ENCODE measurements around the gene SKOR1. TPM values are rescaled to one million over a fixed set of nuclear protein-coding genes. Genes with fewer than 3 reads are reported as not detected.

The SKOR1 gene
- total RNA-seq, 1 donor from 2014 or later, result 0.22 TPM

DNA sequence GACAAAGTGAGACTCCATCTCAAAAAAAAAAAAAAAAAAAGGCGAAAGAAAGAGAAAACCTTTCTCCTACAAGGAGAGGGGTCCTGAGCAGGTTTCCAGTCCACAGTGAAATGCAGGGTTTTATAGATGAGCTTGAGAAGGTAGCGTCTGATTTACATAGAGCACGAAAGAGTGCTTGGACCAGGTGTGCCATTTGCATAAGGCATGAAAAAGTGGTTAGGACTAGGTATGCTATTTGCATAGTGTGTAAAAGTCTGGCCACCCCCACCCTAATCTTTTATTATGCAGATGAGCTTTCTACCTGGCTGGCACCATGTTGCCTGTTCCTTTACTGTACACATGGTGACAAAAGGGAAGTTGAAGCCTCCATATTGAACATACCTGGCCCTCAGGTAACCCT is 28.1 kb downstream of the SKOR1 start:
- no peak overlapping the region for H3K4me3 ChIP-seq
- no peaks in the 10 kb centered on the region for H3K36me3 ChIP-seq
- DNase-seq, result no peak
- no peaks in the 10 kb centered on the region for H3K9me3 ChIP-seq (replicated peaks)
- intact Hi-C loops (cut with micrococcal nuclease), result no loop called here
- H3K27ac ChIP-seq (replicated peaks), result no peak overlapping the region
- TF ChIP-seq CTCF (IDR thresholded peaks at IDR 0.05; ENCODE audit: borderline replicate concordance), result no peak
- no peaks in the 10 kb centered on the region for H3K4me1 ChIP-seq
- no peaks in the 10 kb centered on the region for H3K27me3 ChIP-seq (ENCODE audit: low read depth)

- H3K4me3 ChIP-seq, result no peak overlapping the region
- TF ChIP-seq CTCF (IDR thresholded peaks at IDR 0.05; ENCODE audit: borderline replicate concordance), result no peak
- H3K9me3 ChIP-seq (replicated peaks), result no peaks in the 10 kb centered on the region
- no peaks in the 10 kb centered on the region for H3K27me3 ChIP-seq (ENCODE audit: low read depth)
- H3K27ac ChIP-seq (replicated peaks), result no peak overlapping the region
- DNase-seq, result no peak
- intact Hi-C loops (cut with micrococcal nuclease), result no loop called here
- H3K36me3 ChIP-seq, result no peaks in the 10 kb centered on the region
- H3K4me1 ChIP-seq, result no peaks in the 10 kb centered on the region
Measured at GRCh38 chr15:67854358-67854757, 29.0 kb downstream of the SKOR1 start.

- Histone ChIP-seq H3K4me3 (no peak overlapping the region), H3K36me3 (no peaks in the 10 kb centered on the region), H3K27me3 (ENCODE audit: low read depth) (no peaks in the 10 kb centered on the region), H3K9me3 (replicated peaks) (no peaks in the 10 kb centered on the region), H3K27ac (replicated peaks) (no peak overlapping the region), H3K4me1 (no peaks in the 10 kb centered on the region)
- no peak for TF ChIP-seq CTCF (IDR thresholded peaks at IDR 0.05; ENCODE audit: borderline replicate concordance)
- intact Hi-C loops (cut with micrococcal nuclease), result no loop called here
- DNase-seq, result no peak
Measured at GRCh38 chr15:67855842-67856241, 30.5 kb downstream of the SKOR1 start.

GRCh38 chr15:67857220-67857619 is 31.9 kb downstream of the SKOR1 start:
- Histone ChIP-seq H3K27me3 (ENCODE audit: low read depth) (no peaks in the 10 kb centered on the region), H3K27ac (replicated peaks) (no peak overlapping the region), H3K4me3 (no peak overlapping the region), H3K4me1 (no peaks in the 10 kb centered on the region), H3K36me3 (no peaks in the 10 kb centered on the region), H3K9me3 (replicated peaks) (no peaks in the 10 kb centered on the region)
- intact Hi-C loops (cut with micrococcal nuclease), result no loop called here
- TF ChIP-seq CTCF (IDR thresholded peaks at IDR 0.05; ENCODE audit: borderline replicate concordance), result no peak
- DNase-seq, result no peak

DNA sequence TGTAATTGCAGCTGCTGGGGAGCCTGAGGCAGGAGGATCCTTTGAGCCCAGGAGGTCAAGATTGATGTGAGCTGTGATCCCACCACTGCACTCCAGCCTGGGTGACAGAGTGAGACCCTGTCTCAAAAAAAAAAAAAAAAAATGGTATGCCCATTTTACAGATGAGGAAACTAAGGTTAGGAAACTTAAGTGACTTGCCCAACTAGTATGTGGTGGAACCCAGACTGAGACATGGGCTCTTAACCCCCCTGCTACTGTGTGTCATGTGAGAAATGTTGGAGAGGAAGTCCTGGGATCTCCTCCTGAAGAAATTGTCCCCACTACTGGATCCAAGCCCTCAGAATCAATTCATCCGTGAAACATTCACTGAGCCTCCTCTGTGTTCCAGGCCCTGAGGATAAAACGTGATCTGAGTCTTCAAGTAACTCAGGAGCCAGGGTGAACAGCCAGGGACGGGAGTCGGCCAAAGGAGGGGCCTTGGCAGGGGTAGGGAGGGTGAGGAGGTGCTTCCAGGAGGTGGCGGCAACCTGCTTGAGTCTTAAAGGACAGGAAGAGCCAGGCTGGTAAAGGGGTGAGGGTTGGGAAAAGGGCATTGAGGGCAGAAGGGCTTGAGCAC is 34.1 kb downstream of the SKOR1 start:
- no peak for DNase-seq
- intact Hi-C loops (cut with micrococcal nuclease), result no loop called here
- Histone ChIP-seq H3K36me3 (no peaks in the 10 kb centered on the region), H3K27ac (replicated peaks) (no peak overlapping the region), H3K4me1 (peaks cover 11% of the 10 kb centered on the region), H3K4me3 (no peak overlapping the region), H3K9me3 (replicated peaks) (no peaks in the 10 kb centered on the region), H3K27me3 (ENCODE audit: low read depth) (no peaks in the 10 kb centered on the region)
- no peak for TF ChIP-seq CTCF (IDR thresholded peaks at IDR 0.05; ENCODE audit: borderline replicate concordance)

Data from left ventricle myocardium inferior (tissue), 1 donor.